Measurements from ENCODE around the gene ANXA9. TPM values are rescaled to one million over a fixed set of nuclear protein-coding genes. Genes with fewer than 3 reads are reported as not detected.

Gene ANXA9
- total RNA-seq, 1 experiment from 2014 or later = 2.7 TPM

- TF ChIP-seq SIN3A (IDR thresholded peaks at IDR 0.05; ENCODE audit: low read depth) (no peak), CBX3 (IDR thresholded peaks at IDR 0.05; ENCODE audit: low read depth) (no peak), FOSL1 (IDR thresholded peaks at IDR 0.05; ENCODE audit: low read depth) (no peak), RAD21 (IDR thresholded peaks at IDR 0.05; ENCODE audit: low read depth) (no peak)
- TF ChIP-seq, protein P1, sequence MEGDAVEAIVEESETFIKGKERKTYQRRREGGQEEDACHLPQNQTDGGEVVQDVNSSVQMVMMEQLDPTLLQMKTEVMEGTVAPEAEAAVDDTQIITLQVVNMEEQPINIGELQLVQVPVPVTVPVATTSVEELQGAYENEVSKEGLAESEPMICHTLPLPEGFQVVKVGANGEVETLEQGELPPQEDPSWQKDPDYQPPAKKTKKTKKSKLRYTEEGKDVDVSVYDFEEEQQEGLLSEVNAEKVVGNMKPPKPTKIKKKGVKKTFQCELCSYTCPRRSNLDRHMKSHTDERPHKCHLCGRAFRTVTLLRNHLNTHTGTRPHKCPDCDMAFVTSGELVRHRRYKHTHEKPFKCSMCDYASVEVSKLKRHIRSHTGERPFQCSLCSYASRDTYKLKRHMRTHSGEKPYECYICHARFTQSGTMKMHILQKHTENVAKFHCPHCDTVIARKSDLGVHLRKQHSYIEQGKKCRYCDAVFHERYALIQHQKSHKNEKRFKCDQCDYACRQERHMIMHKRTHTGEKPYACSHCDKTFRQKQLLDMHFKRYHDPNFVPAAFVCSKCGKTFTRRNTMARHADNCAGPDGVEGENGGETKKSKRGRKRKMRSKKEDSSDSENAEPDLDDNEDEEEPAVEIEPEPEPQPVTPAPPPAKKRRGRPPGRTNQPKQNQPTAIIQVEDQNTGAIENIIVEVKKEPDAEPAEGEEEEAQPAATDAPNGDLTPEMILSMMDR (IDR thresholded peaks at IDR 0.05 in 2 of 3, conservative IDR thresholded peaks at IDR 0.05 in 1 of 3; ENCODE audit: borderline replicate concordance in 1 of 3, insufficient read depth in 1 of 3, low read depth in 2 of 3, low read length in 2 of 3) = no peak
These were observed 28.2 kb downstream of the ANXA9 start (continued) for GRCh38 chr1:151010346-151010726.

DNA sequence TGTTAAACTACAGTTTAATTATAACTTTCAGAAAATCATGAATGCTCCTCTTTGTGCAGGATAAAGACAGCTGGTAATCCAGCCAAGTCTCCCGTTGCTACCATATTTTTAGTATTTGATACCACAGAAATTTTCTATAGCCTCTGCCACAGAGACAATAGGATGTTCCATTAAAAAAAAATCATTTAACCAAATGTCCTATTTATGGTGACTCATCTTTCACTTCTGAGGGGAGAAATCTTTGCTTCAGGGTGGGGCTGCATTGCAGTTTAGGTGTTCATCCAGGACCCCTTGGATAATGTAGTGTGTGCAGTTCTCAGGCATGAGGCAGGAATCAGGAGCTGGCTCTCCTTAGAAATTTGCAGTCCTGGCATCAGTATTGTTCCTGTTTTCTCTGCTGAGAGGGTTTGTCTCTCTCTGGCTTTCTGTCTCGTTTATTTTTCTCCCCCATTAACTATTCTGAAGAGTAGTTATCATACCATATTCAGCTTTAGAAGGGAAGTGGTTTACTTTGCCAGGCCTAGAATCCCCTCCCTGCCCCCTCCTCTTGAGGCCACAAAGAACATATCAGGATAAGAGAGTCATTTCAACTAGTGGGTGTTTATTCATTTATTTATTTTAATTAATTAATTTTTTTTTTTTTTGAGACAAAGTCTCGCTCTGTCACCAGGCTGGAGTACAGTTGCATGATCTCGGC, 29.2 kb downstream of the ANXA9 start:
- no peaks in the 10 kb centered on the region for H3K27me3 ChIP-seq (ENCODE audit: insufficient read depth, low read length)
- H4K20me1 ChIP-seq (ENCODE audit: insufficient read depth) = no peaks in the 10 kb centered on the region
- no peaks in the 10 kb centered on the region for H3K9me2 ChIP-seq (ENCODE audit: insufficient read depth)
- no peak for DNase-seq (ENCODE audit: low read depth, low spot score)
- ChIA-PET POLR2A (no interaction called here), CTCF (interaction anchor here (0.6 kb wide), 1 partner anchor 167 kb away, joined by 3 read pairs; no protein-coding TSS in a partner anchor), RAD21 (ENCODE audit: low non-redundant PET in 1 of 2, low total read pairs in 2 of 2, uncharacterized antibody in 2 of 2, unreplicated experiment in 2 of 2) (no interaction called here)
- TF ChIP-seq SIN3A (IDR thresholded peaks at IDR 0.05; ENCODE audit: low read depth) (no peak), ZBTB33 (IDR thresholded peaks at IDR 0.05; ENCODE audit: extremely low read depth, insufficient replicate concordance, low read length) (no peak), EGR1 (IDR thresholded peaks at IDR 0.05; ENCODE audit: low read depth) (no peak), SP1 (IDR thresholded peaks at IDR 0.05; ENCODE audit: low read depth) (no peak), CEBPB (IDR thresholded peaks at IDR 0.05; ENCODE audit: low read depth) (no peak), SRF (IDR thresholded peaks at IDR 0.05; ENCODE audit: low read depth) (no peak), CBX3 (IDR thresholded peaks at IDR 0.05; ENCODE audit: low read depth) (no peak), TCF7L2 (IDR thresholded peaks at IDR 0.05; ENCODE audit: borderline replicate concordance, extremely low read depth, insufficient read depth, insufficient read length) (no peak), EZH2phosphoT487 (IDR thresholded peaks at IDR 0.05; ENCODE audit: borderline replicate concordance) (no peak)
- TF ChIP-seq, protein P2, sequence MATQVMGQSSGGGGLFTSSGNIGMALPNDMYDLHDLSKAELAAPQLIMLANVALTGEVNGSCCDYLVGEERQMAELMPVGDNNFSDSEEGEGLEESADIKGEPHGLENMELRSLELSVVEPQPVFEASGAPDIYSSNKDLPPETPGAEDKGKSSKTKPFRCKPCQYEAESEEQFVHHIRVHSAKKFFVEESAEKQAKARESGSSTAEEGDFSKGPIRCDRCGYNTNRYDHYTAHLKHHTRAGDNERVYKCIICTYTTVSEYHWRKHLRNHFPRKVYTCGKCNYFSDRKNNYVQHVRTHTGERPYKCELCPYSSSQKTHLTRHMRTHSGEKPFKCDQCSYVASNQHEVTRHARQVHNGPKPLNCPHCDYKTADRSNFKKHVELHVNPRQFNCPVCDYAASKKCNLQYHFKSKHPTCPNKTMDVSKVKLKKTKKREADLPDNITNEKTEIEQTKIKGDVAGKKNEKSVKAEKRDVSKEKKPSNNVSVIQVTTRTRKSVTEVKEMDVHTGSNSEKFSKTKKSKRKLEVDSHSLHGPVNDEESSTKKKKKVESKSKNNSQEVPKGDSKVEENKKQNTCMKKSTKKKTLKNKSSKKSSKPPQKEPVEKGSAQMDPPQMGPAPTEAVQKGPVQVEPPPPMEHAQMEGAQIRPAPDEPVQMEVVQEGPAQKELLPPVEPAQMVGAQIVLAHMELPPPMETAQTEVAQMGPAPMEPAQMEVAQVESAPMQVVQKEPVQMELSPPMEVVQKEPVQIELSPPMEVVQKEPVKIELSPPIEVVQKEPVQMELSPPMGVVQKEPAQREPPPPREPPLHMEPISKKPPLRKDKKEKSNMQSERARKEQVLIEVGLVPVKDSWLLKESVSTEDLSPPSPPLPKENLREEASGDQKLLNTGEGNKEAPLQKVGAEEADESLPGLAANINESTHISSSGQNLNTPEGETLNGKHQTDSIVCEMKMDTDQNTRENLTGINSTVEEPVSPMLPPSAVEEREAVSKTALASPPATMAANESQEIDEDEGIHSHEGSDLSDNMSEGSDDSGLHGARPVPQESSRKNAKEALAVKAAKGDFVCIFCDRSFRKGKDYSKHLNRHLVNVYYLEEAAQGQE (IDR thresholded peaks at IDR 0.05; ENCODE audit: low read depth) = no peak
- TF ChIP-seq, protein P1 (IDR thresholded peaks at IDR 0.05 in 2 of 3, conservative IDR thresholded peaks at IDR 0.05 in 1 of 3; ENCODE audit: borderline replicate concordance in 1 of 3, insufficient read depth in 1 of 3, low read depth in 2 of 3, low read length in 2 of 3) = no peak
- H3K4me3 ChIP-seq (replicated peaks in 1 of 2; ENCODE audit: low read depth in 1 of 2, low read length in 2 of 2) = no peak overlapping the region
- H3K4me1 ChIP-seq (ENCODE audit: control insufficient read depth in 1 of 2, insufficient read depth in 2 of 2, low read length in 2 of 2) = peaks cover 10 to 30% of the 10 kb centered on the region in 2 experiments; a peak in 3 of 4 replicates
- no peaks in the 10 kb centered on the region for H3K9me3 ChIP-seq (ENCODE audit: control insufficient read depth in 1 of 2, insufficient read depth in 1 of 2, low read depth in 1 of 2, low read length in 2 of 2)
- intact Hi-C loops (cut with micrococcal nuclease) = no loop called here
- no peaks in the 10 kb centered on the region for H3K36me3 ChIP-seq (ENCODE audit: control insufficient read depth in 1 of 2, insufficient read depth in 2 of 2, low read length in 2 of 2)
- H3K4me2 ChIP-seq (ENCODE audit: low read length) = no peak overlapping the region
- ATAC-seq = no peak
- BruUV-seq (replicated peaks) = no TSS peak
- peaks cover 16% of the 10 kb centered on the region for H3K79me2 ChIP-seq (ENCODE audit: insufficient read depth, low read length)
- H3K27ac ChIP-seq (ENCODE audit: low read depth, low read length) = no peak overlapping the region
- H2AFZ ChIP-seq (ENCODE audit: low read depth, low read length, poor library complexity, severe bottlenecking) = no peak overlapping the region
- no peak overlapping the region for H3K9ac ChIP-seq (ENCODE audit: low read length)
